Neural cell (in vitro differentiated cells): ENCODE results near the gene SCN2A.
A peak's percentile ranks its signal among the peaks of the same experiment; 100 is the strongest.

Source experiments
- CTCF ChIP-seq: fragments of 450-650 bp; IDR thresholded peaks from 2 replicates; pipeline ENCODE4 v1.5.1; 2014; ENCODE audit warnings: antibody characterized with exemption, mild to moderate bottlenecking, moderate library complexity; ENCODE audit not compliant: poor library complexity, severe bottlenecking
- EP300 ChIP-seq: fragments of 450-650 bp; conservative IDR thresholded peaks from 2 replicates; pipeline ENCODE4 v1.6.1; 2014; ENCODE audit warnings: antibody characterized with exemption, mild to moderate bottlenecking, moderate library complexity; ENCODE audit not compliant: poor library complexity, severe bottlenecking
- EZH2 ChIP-seq: fragments of 200-600, 300-800 bp; shearing (Covaris generic), sonication (generic); IDR thresholded peaks from 2 replicates; pipeline ENCODE4 v1.6.1; 2014; ENCODE audit warnings: antibody characterized with exemption, low read length, borderline replicate concordance, mild to moderate bottlenecking; ENCODE audit not compliant: insufficient read depth, poor library complexity, severe bottlenecking
- POLR2AphosphoS5 ChIP-seq: IDR thresholded peaks from 2 replicates; pipeline ENCODE4 v1.6.1; 2012
- RAD21 ChIP-seq: fragments of 450-650 bp; conservative IDR thresholded peaks from 2 replicates; pipeline ENCODE4 v1.6.1; 2014; ENCODE audit warnings: antibody characterized with exemption, mild to moderate bottlenecking, moderate library complexity
- REST ChIP-seq: IDR thresholded peaks from 2 replicates; pipeline ENCODE4 v1.6.1; 2012; ENCODE audit warnings: borderline replicate concordance
- TAF1 ChIP-seq: IDR thresholded peaks from 2 replicates; pipeline ENCODE4 v1.6.1; 2012; ENCODE audit warnings: low read depth

- no peak for TF ChIP-seq EZH2
- no peak for TF ChIP-seq TAF1
- no peak for TF ChIP-seq CTCF
- TF ChIP-seq EP300, result peak; percentile 54
- TF ChIP-seq POLR2AphosphoS5, result no peak
- no peak for TF ChIP-seq RAD21
- TF ChIP-seq REST, result no peak
Observed at GRCh38 chr2:165373278-165374010, 134.2 kb downstream of the SCN2A start.
